Activated T-cell treated with anti-CD3 and anti-CD28 coated beads, Interleukin-2, amount 50 U/mL, for 72 hours (primary cell): ENCODE measurements around the gene NEIL1. TPM values are rescaled to one million over a fixed set of nuclear protein-coding genes. Genes with fewer than 3 reads are reported as not detected.
"Not testable (repeated sequence)": the region's sequence is repeated elsewhere in the genome, so short reads cannot be mapped to it uniquely, and the experiment has no call there.

Experiments used
- ATAC-seq, 2 donors: fragments of 150-1000 bp; cut with Tn5 transposase; replicated peaks in 1 of 2; 2 replicates each; pipeline ENCODE4 v1.10.0; 2021; ENCODE audit warnings: moderate library complexity in 2 of 2, mild to moderate bottlenecking in 1 of 2
- DNase-seq, 2 donors: peaks; one replicate each; pipeline ENCODE4 v3.0.0; 2021 to 2022; ENCODE audit warnings: mixed read lengths in 1 of 2
- H3K27ac Mint-ChIP-seq: one replicate; pipeline ENCODE4 v1.8.0; 2022; ENCODE audit warnings: mild to moderate bottlenecking, moderate library complexity, mixed read lengths
- H3K27me3 Mint-ChIP-seq: one replicate; pipeline ENCODE4 v1.8.0; 2022; ENCODE audit warnings: low read depth, mixed read lengths
- H3K36me3 Mint-ChIP-seq, 2 donors: one replicate each; pipeline ENCODE4 v1.8.0; 2022; ENCODE audit warnings: mixed read lengths in 2 of 2, mild to moderate bottlenecking in 1 of 2; ENCODE audit not compliant: insufficient read depth in 2 of 2
- H3K4me1 Mint-ChIP-seq: one replicate; pipeline ENCODE4 v1.8.0; 2022; ENCODE audit warnings: low read depth, mixed read lengths
- H3K4me3 Mint-ChIP-seq, 2 donors: one replicate each; pipeline ENCODE4 v1.8.0; 2022; ENCODE audit warnings: mild to moderate bottlenecking in 2 of 2, mixed read lengths in 2 of 2, moderate library complexity in 2 of 2
- H3K9me3 Mint-ChIP-seq, 2 donors: one replicate each; pipeline ENCODE4 v1.8.0; 2022; ENCODE audit warnings: mixed read lengths in 2 of 2
- total RNA-seq, 2 donors: library from RNA; stranded (reverse); gene quantifications; one replicate each; pipeline ENCODE4 v1.2.3, GENCODE V29; 2022

Gene NEIL1
- total RNA-seq = 10 to 100 TPM in 1 of 2 donors, 1 to 10 TPM in 1; 5.8 to 11.0 TPM

DNA sequence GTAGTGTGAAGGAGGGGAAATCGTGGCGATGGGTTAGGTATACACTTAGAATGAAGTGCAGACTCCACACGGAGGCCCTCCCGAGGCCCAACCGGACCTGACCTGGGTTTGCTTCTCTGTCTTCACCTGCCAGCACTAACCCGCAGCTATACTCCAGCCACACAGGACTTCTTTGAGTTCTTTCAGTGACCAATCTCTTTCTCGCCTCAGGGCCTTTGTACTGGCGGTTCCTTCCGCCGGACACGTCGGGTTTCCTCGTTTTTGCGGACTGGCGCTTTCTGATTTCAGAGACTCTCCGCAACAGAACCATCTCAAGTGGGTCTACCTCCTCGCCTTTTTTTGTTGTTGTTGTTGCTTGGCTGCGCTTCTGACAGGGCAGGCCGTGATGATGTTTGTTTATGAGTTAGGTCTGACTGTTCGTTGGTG is at the start of gene NEIL1:
Gene NEIL1, plus strand, starts transcription at position 244 of the 426 bp plus-strand sequence. CDS start 1,867 bp downstream, outside the sequence.
- ATAC-seq (no peak), DNase-seq (no peak)
- Mint-ChIP-seq H3K4me3 (peak within 1 kb of the TSS; percentile 90 to 93), H3K4me1 (peaks cover 32% of the 10 kb centered on the region), H3K27me3 (peaks cover 7% of the 10 kb centered on the region), H3K27ac (peak within 1 kb of the TSS; percentile 0), H3K9me3 (peaks cover 3 to 5% of the 10 kb centered on the region in 2 donors), H3K36me3 (peaks cover 10 to 12% of the 10 kb centered on the region in 2 donors)

DNA sequence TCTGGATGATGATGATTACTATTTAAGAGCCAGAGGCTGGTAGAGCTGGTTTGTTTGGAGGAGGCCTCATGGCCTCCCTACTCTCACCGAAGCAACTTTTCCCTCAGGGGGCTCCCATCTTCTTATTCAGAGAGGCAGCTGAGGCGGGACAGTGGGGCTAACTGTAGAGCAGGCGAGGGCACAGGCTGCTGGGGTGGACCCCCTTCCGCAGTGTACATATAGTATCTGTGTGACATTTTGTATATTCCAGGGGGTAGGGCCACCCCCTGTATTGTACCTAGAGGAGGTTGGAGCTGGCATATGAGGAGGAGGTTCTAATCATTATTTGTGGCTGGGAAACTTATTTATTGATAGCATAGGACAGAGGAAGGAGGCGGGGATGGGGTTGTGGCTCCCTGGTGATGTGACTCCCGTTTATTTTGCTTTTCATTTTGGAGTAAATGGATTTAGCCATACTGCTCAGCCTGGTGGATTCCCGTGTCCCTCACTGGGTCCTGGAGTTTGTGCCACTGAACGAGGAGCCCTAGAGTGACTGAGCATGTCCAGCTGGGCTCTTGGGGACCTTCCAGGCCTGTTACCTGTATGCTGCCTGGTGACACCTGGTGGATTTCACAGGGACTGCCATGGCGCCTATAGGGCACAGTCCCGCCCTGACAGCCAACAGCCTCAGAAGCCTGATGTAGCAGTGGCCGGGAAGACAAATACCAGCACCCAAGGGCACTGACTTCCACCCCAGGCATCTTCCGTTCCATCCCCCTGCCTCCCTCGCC is 48.1 kb upstream of the NEIL1 start:
- H3K4me1 Mint-ChIP-seq, DNase-seq, H3K9me3 Mint-ChIP-seq, H3K4me3 Mint-ChIP-seq, H3K36me3 Mint-ChIP-seq, H3K27me3 Mint-ChIP-seq, H3K27ac Mint-ChIP-seq: not testable (repeated sequence)
- ATAC-seq = peak; percentile 97 to 98

GRCh38 chr15:75299311-75299688 is 47.5 kb upstream of the NEIL1 start:
- DNase-seq = peak; percentile 66 to 71
- not testable (repeated sequence) for H3K27me3 Mint-ChIP-seq, H3K27ac Mint-ChIP-seq, H3K9me3 Mint-ChIP-seq, H3K36me3 Mint-ChIP-seq, H3K4me1 Mint-ChIP-seq, H3K4me3 Mint-ChIP-seq
- peak; percentile 94 to 95 for ATAC-seq

GRCh38 chr15:75300026-75300425 is 46.8 kb upstream of the NEIL1 start:
- H3K4me1 Mint-ChIP-seq, H3K4me3 Mint-ChIP-seq, H3K27ac Mint-ChIP-seq, H3K9me3 Mint-ChIP-seq, H3K36me3 Mint-ChIP-seq, ATAC-seq, DNase-seq: not testable (repeated sequence)
- peaks cover 16% of the 10 kb centered on the region for H3K27me3 Mint-ChIP-seq

- Mint-ChIP-seq H3K4me3 (no peak overlapping the region), H3K36me3 (no peaks in the 10 kb centered on the region), H3K4me1 (no peaks in the 10 kb centered on the region), H3K27me3 (peaks cover 29% of the 10 kb centered on the region), H3K27ac (no peak overlapping the region), H3K9me3 (no peaks in the 10 kb centered on the region)
- DNase-seq (no peak), ATAC-seq (no peak)
These were observed 44.5 kb upstream of the NEIL1 start for GRCh38 chr15:75302318-75302717.

DNA sequence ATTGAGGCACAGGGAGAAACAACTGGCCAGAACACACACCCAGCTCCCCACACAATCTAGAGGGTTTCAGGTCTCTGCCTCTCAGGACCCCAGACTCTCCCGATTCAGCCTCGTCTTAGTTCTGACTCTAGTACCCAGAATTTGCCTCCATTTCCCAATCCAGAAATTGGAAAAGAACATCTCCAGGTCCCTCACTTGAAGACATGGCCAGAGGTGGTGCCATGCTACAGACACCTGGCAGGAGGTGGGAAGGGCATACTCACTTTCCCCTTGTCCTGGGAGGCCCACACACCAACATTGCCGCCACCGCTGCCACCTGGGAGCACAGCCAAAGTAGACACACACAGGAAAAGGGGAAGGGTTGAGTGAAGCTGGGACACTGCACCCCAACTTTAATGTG is 44.1 kb upstream of the NEIL1 start:
- not testable (repeated sequence) for DNase-seq, H3K4me1 Mint-ChIP-seq, H3K9me3 Mint-ChIP-seq, ATAC-seq, H3K27ac Mint-ChIP-seq, H3K4me3 Mint-ChIP-seq, H3K36me3 Mint-ChIP-seq
- peaks cover 29% of the 10 kb centered on the region for H3K27me3 Mint-ChIP-seq

DNA sequence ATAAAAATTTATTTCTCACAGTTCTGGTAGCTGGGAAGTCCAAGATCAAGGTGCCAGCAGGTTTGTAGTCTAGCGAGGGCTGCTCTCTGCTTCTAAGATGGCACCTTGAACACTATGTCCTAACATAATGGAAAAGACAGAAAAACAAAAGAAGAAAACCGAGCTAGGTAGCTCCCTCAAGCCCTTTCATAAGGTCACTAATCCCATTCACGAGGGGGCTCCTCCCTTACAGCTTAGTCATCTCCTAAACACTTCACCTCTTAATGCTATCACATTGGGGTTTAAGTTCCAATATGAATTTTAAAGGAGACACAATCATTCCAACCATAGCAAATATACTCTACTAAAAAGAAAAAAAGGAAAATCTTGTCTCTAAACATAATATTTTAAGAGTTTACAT is 40.7 kb upstream of the NEIL1 start:
- Mint-ChIP-seq H3K4me3 (no peak overlapping the region), H3K36me3 (no peaks in the 10 kb centered on the region), H3K27me3 (peaks cover 34% of the 10 kb centered on the region), H3K9me3 (no peaks in the 10 kb centered on the region), H3K4me1 (no peaks in the 10 kb centered on the region), H3K27ac (no peak overlapping the region)
- no peak for ATAC-seq
- no peak for DNase-seq

DNA sequence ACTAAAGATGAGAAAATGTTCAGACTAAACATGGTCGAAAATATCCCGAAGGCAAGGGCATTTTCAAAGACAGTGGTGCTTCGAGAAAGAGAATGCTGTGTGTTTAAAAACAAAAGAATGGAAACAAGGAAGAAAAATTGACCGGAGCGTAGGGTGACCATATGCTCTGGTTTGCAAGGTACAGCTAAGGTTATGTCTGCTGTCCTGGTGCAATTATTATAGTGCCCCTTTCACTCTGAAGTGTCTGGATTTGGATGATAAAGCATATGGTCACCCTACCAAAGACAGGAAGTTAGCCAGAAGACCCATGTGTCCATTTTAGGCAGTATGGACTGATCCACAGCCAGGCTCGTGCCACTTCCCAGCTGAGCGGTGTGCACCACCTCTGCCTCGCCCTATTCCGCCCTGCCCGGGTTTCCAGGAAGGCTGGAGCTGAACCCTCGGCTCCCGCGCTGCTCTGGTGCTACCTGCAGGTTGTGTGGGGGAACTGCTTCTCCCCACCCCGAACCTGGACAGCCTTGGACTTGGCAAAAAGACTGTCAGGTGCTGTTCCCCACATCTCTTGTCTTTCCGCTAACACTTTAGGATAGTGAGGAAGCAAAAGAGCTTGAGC is 39.0 kb upstream of the NEIL1 start:
- Mint-ChIP-seq H3K27me3 (peaks cover 34% of the 10 kb centered on the region), H3K4me1 (peaks cover 8% of the 10 kb centered on the region), H3K9me3 (no peaks in the 10 kb centered on the region), H3K27ac (no peak overlapping the region), H3K36me3 (no peaks in the 10 kb centered on the region), H3K4me3 (no peak overlapping the region)
- ATAC-seq (peak; percentile 51 to 55), DNase-seq (peak; percentile 17 to 30)

- Mint-ChIP-seq H3K4me1 (peaks cover 8% of the 10 kb centered on the region), H3K36me3 (no peaks in the 10 kb centered on the region), H3K4me3 (no peak overlapping the region), H3K27ac (no peak overlapping the region), H3K9me3 (no peaks in the 10 kb centered on the region), H3K27me3 (peaks cover 21% of the 10 kb centered on the region)
- ATAC-seq (no peak), DNase-seq (no peak)
These were observed 37.1 kb upstream of the NEIL1 start for GRCh38 chr15:75309711-75310110.

GRCh38 chr15:75312548-75312947 is 34.3 kb upstream of the NEIL1 start:
- H3K36me3 Mint-ChIP-seq, H3K4me1 Mint-ChIP-seq, H3K27me3 Mint-ChIP-seq, H3K9me3 Mint-ChIP-seq, H3K4me3 Mint-ChIP-seq, ATAC-seq, H3K27ac Mint-ChIP-seq: not testable (repeated sequence)
- peak in 1 of 2 donors; percentile 15 for DNase-seq

DNA sequence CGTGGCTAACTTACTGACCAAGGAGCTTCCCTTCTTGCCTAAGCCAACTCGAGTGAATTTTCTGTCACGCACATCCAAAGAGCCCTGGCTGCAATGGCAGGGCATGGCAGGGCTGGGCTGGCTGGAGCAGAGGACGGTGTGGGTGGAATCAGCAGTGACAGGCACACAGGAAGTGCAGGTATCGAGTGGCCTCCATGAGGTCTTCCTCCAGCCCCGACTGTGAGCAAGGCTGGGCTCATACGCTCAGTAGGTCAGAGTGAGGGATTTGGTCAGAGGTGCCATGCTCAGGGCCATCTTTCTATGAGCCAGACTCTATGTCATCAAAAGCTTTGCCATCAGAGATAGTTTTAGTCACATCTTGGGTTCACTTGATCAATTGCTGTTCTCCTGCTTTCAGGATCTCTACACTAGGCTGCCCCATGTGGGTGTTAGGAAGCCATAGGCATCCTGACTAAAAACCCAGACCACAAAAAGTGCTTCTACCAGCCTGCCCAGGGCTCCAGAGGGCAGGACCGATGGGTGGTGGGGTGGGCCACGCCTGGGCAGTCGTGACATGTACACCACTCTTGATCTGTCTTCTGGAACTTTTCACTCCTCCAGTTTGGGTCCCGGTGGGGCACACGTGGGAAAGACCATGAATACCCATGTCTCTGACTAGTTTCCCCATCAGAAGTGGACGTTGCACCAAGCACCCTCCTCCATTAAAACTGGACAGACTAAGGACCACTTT is 33.6 kb upstream of the NEIL1 start:
- H3K27ac Mint-ChIP-seq = no peak overlapping the region
- peaks cover 8% of the 10 kb centered on the region for H3K4me1 Mint-ChIP-seq
- H3K4me3 Mint-ChIP-seq = no peak overlapping the region
- DNase-seq (no peak), ATAC-seq (peak in 1 of 2 donors; percentile 53)
- H3K9me3 Mint-ChIP-seq = no peaks in the 10 kb centered on the region
- H3K36me3 Mint-ChIP-seq = no peaks in the 10 kb centered on the region
- peaks cover 4% of the 10 kb centered on the region for H3K27me3 Mint-ChIP-seq

DNA sequence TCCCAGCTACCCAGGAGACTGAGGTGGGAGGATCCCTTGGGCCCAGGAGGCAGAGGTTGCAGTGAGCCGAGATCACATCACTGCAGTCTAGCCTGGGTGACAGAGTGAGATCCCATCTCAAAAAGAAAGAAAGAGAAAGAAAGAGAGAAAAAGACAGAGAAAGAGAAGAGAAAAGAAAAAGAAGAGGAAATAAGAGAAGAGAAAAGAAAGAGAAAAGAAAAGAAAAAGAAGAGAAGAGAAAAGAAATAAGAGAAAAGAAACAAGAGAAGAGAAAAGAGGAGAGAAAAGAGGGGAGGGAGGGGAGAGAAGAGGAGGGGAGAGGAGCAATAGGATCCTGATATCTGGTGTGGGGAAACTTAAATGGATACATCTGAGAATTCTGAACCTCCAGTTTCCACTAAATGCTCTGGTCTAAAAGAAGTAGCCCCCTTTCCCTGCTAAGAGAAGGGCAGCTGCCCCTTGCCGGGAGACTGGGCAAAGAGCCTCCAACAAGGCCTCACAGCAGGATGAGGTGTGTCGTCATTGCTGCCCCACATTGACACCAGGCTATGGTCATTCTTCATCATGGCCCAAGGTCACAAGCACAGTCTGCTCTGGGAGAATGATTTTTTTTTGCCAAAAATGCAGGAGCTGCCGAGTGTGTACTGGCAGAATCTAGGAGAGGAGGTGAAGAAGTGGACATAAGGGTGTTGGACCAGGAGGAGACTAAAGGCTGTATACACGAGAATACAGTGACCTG is 32.1 kb upstream of the NEIL1 start:
- H3K4me3 Mint-ChIP-seq = no peak overlapping the region
- H3K4me1 Mint-ChIP-seq = peaks cover 8% of the 10 kb centered on the region
- no peaks in the 10 kb centered on the region for H3K36me3 Mint-ChIP-seq
- ATAC-seq = no peak
- no peaks in the 10 kb centered on the region for H3K27me3 Mint-ChIP-seq
- H3K9me3 Mint-ChIP-seq = no peaks in the 10 kb centered on the region
- no peak for DNase-seq
- H3K27ac Mint-ChIP-seq = no peak overlapping the region
